ENCODE results near the gene MANBA. TPM values are rescaled to one million over a fixed set of nuclear protein-coding genes. Genes with fewer than 3 reads are reported as not detected.

MANBA gene
- total RNA-seq, 1 donor from 2014 or later = 46.7 TPM

- peak; percentile 57 for DNase-seq (ENCODE audit: low spot score)
Measured at GRCh38 chr4:102678695-102679335, 82.0 kb downstream of the MANBA start.

- no peak for DNase-seq (ENCODE audit: low spot score)
Measured at GRCh38 chr4:102678107-102678506, 82.7 kb downstream of the MANBA start.

GRCh38 chr4:102675141-102675540, 85.6 kb downstream of the MANBA start:
- DNase-seq (ENCODE audit: low spot score) = peak; percentile 85

- DNase-seq (ENCODE audit: low spot score) = no peak
Measured at GRCh38 chr4:102667001-102667400, 93.8 kb downstream of the MANBA start.

GRCh38 chr4:102665527-102665926, 95.2 kb downstream of the MANBA start:
- peak; percentile 24 for DNase-seq (ENCODE audit: low spot score)

GRCh38 chr4:102663073-102663472, 97.7 kb downstream of the MANBA start:
- DNase-seq (ENCODE audit: low spot score) = no peak

- no peak for DNase-seq (ENCODE audit: low spot score)
Measured at GRCh38 chr4:102657206-102657605, 103.6 kb downstream of the MANBA start.

- DNase-seq (ENCODE audit: low spot score) = no peak
Measured at GRCh38 chr4:102647117-102647516, 113.7 kb downstream of the MANBA start.

GRCh38 chr4:102642631-102643298, 118.0 kb downstream of the MANBA start:
- DNase-seq (ENCODE audit: low spot score) = no peak

GRCh38 chr4:102641793-102642192, 119.0 kb downstream of the MANBA start:
- no peak for DNase-seq (ENCODE audit: low spot score)

GRCh38 chr4:102640669-102641068, 120.1 kb downstream of the MANBA start:
- DNase-seq (ENCODE audit: low spot score) = no peak

GRCh38 chr4:102639598-102639997, 121.2 kb downstream of the MANBA start:
- DNase-seq (ENCODE audit: low spot score) = no peak

GRCh38 chr4:102638621-102639020, 122.1 kb downstream of the MANBA start:
- DNase-seq (ENCODE audit: low spot score) = no peak

GRCh38 chr4:102637391-102637790, 123.4 kb downstream of the MANBA start:
- DNase-seq (ENCODE audit: low spot score) = no peak

GRCh38 chr4:102633100-102633499, 127.7 kb downstream of the MANBA start:
- DNase-seq (ENCODE audit: low spot score) = no peak

- DNase-seq (ENCODE audit: low spot score) = peak; percentile 25
Measured at GRCh38 chr4:102632241-102633065, 128.3 kb downstream of the MANBA start.

GRCh38 chr4:102631616-102632015, 129.2 kb downstream of the MANBA start:
- no peak for DNase-seq (ENCODE audit: low spot score)

- DNase-seq (ENCODE audit: low spot score) = no peak
Measured at GRCh38 chr4:102629673-102630072, 131.1 kb downstream of the MANBA start.

GRCh38 chr4:102627831-102628523, 132.8 kb downstream of the MANBA start:
- DNase-seq (ENCODE audit: low spot score) = no peak

GRCh38 chr4:102625232-102625930, 135.4 kb downstream of the MANBA start:
- DNase-seq (ENCODE audit: low spot score) = peak; percentile 17

GRCh38 chr4:102624505-102624904, 136.3 kb downstream of the MANBA start:
- no peak for DNase-seq (ENCODE audit: low spot score)

Measured in umbilical cord (tissue), 2 donors.